Measurements from ENCODE around the gene PLCG1.

Gene PLCG1

GRCh38 chr20:41214666-41215065 is 77.3 kb downstream of the PLCG1 start:
- DNase-seq (ENCODE audit: low read depth): no peak

- no peak for DNase-seq (ENCODE audit: low read depth)
These were observed 80.1 kb downstream of the PLCG1 start for GRCh38 chr20:41217422-41217821.

GRCh38 chr20:41218466-41218865 is 81.1 kb downstream of the PLCG1 start:
- peak; percentile 32 for DNase-seq (ENCODE audit: low read depth)

- no peak for DNase-seq (ENCODE audit: low read depth)
These were observed 82.5 kb downstream of the PLCG1 start for GRCh38 chr20:41219824-41220223.

GRCh38 chr20:41221614-41222218 is 84.4 kb downstream of the PLCG1 start:
- no peak for DNase-seq (ENCODE audit: low read depth)

- DNase-seq (ENCODE audit: low read depth): no peak
These were observed 85.0 kb downstream of the PLCG1 start for GRCh38 chr20:41222296-41222695.

GRCh38 chr20:41222703-41223102 is 85.4 kb downstream of the PLCG1 start:
- no peak for DNase-seq (ENCODE audit: low read depth)

GRCh38 chr20:41223112-41223511 is 85.8 kb downstream of the PLCG1 start:
- no peak for DNase-seq (ENCODE audit: low read depth)

GRCh38 chr20:41224281-41224680 is 86.9 kb downstream of the PLCG1 start:
- no peak for DNase-seq (ENCODE audit: low read depth)

GRCh38 chr20:41225091-41225490 is 87.7 kb downstream of the PLCG1 start:
- DNase-seq (ENCODE audit: low read depth): no peak

GRCh38 chr20:41226426-41226825 is 89.1 kb downstream of the PLCG1 start:
- DNase-seq (ENCODE audit: low read depth): no peak

Measured in GM04504 (cell line).